HCT116 (cell line): ENCODE measurements around the gene FMC1. TPM values are rescaled to one million over a fixed set of nuclear protein-coding genes. Genes with fewer than 3 reads are reported as not detected.

Experiments used
- total RNA-seq: library from RNA; stranded (reverse); gene quantifications from one replicate; pipeline ENCODE4 v1.2.1, GENCODE V29; 2021; ENCODE audit not compliant: unreplicated experiment

Gene FMC1
- total RNA-seq, 1 experiment from 2014 or later = 19.4 TPM

Other genes with a start within 250 kb of the FMC1 start
- gene ZC3HAV1, start 231.6 kb upstream of the FMC1 start, total RNA-seq = 23.7 TPM
- gene UBN2, start 110.1 kb upstream of the FMC1 start, total RNA-seq = 14.8 TPM
- 98.8 TPM for gene LUC7L2, start 18.6 kb downstream of the FMC1 start, total RNA-seq
- 1.1 TPM for gene KLRG2, start 142.3 kb downstream of the FMC1 start, total RNA-seq
- not detected for gene CLEC2L, start 182.3 kb downstream of the FMC1 start, total RNA-seq